ENCODE measurements around the gene IL17RE. TPM values are rescaled to one million over a fixed set of nuclear protein-coding genes. Genes with fewer than 3 reads are reported as not detected.

The IL17RE gene
- total and polyA plus RNA-seq, 2 of the 13 experiments (the other 11 are each of a cell fraction or from before 2014, with no cell fraction given): 14.5 to 24.1 TPM

GRCh38 chr3:9946112-9947024 lies 43.7 kb downstream of the IL17RE start (continued):
- TF ChIP-seq RBAK (CRISPR knock-in tag; IDR thresholded peaks at IDR 0.05) (no peak), ZNF552 (CRISPR knock-in tag; IDR thresholded peaks at IDR 0.05; ENCODE audit: borderline replicate concordance) (peak; percentile 86), TP53 (CRISPR knock-in tag; conservative IDR thresholded peaks at IDR 0.05) (0 out of 2 replicates have a peak, but pooled peaks have one; percentile 13), MXD3 (CRISPR knock-in tag; IDR thresholded peaks at IDR 0.05) (peak; percentile 55; the same call in 1 of the 2 replicates), HES4 (CRISPR knock-in tag; IDR thresholded peaks at IDR 0.05; ENCODE audit: borderline replicate concordance) (peak; percentile 67; the same call in 1 of the 2 replicates), ZFY (CRISPR knock-in tag; IDR thresholded peaks at IDR 0.05) (peak; percentile 87), SCMH1 (CRISPR knock-in tag; IDR thresholded peaks at IDR 0.05; ENCODE audit: borderline replicate concordance) (no peak), PATZ1 (CRISPR knock-in tag; IDR thresholded peaks at IDR 0.05) (peak; percentile 7; the same call in 1 of the 2 replicates), SOX13 (IDR thresholded peaks at IDR 0.05) (no peak), SOX13 (CRISPR knock-in tag; conservative IDR thresholded peaks at IDR 0.05 in 1 of 2, IDR thresholded peaks at IDR 0.05 in 1 of 2) (no peak; a peak in 1 of 4 replicates), TFDP2 (CRISPR knock-in tag; IDR thresholded peaks at IDR 0.05) (peak; percentile 75; the same call in 1 of the 2 replicates), JUN (CRISPR knock-in tag; IDR thresholded peaks at IDR 0.05) (no peak), HDAC2 (CRISPR knock-in tag; IDR thresholded peaks at IDR 0.05) (peak; percentile 36; the same call in 1 of the 2 replicates), ZNF235 (CRISPR knock-in tag; IDR thresholded peaks at IDR 0.05; ENCODE audit: borderline replicate concordance) (peak; percentile 37; the same call in 1 of the 2 replicates), ZNF17 (CRISPR knock-in tag; IDR thresholded peaks at IDR 0.05) (no peak), BHLHE40 (IDR thresholded peaks at IDR 0.05; ENCODE audit: low read length) (peak; percentile 43; the same call in 1 of the 2 replicates), MXI1 (IDR thresholded peaks at IDR 0.05; ENCODE audit: borderline replicate concordance, low read depth, low read length) (peak; percentile 60; the same call in 2 of the 3 replicates)
- TF ChIP-seq, protein P1, sequence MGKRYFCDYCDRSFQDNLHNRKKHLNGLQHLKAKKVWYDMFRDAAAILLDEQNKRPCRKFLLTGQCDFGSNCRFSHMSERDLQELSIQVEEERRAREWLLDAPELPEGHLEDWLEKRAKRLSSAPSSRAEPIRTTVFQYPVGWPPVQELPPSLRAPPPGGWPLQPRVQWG (CRISPR knock-in tag; IDR thresholded peaks at IDR 0.05; ENCODE audit: borderline replicate concordance, low read depth): 0 out of 2 replicates have a peak, but pooled peaks have one; percentile 90
- TF ChIP-seq, protein P2, sequence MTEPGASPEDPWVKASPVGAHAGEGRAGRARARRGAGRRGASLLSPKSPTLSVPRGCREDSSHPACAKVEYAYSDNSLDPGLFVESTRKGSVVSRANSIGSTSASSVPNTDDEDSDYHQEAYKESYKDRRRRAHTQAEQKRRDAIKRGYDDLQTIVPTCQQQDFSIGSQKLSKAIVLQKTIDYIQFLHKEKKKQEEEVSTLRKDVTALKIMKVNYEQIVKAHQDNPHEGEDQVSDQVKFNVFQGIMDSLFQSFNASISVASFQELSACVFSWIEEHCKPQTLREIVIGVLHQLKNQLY (CRISPR knock-in tag; IDR thresholded peaks at IDR 0.05): no peak; the same call in 1 of the 2 replicates

Data from HepG2 (cell line).